HEK293T (cell line): ENCODE measurements around the gene LMO7.
A peak's percentile ranks its signal among the peaks of the same experiment; 100 is the strongest.
"Not testable (repeated sequence)": the region's sequence is repeated elsewhere in the genome, so short reads cannot be mapped to it uniquely, and the experiment has no call there.

Source experiments
- CTCF ChIA-PET: fragments of 350-600 bp; formaldehyde crosslinking; extraction: SDS; loops from one replicate; lab custom pipeline; 2021; ENCODE audit warnings: antibody characterized with exemption, inconsistent platforms; lab: Yijun Ruan, JAX
- POLR2A ChIA-PET: fragments of 350-600 bp; formaldehyde crosslinking; extraction: SDS; loops from one replicate; lab custom pipeline; 2020; ENCODE audit warnings: antibody characterized with exemption, inconsistent platforms; lab: Yijun Ruan, JAX
- DNase-seq: peaks from one replicate; pipeline ENCODE4 v3.0.0; 2012; ENCODE audit warnings: mixed read lengths; ENCODE audit errors: extremely low spot score
- ARNT ChIP-seq: fragments of 450-650 bp; IDR thresholded peaks from 2 replicates; pipeline ENCODE4 v1.6.1; 2017; ENCODE audit warnings: mild to moderate bottlenecking
- BHLHE40 ChIP-seq: fragments of 450-650 bp; IDR thresholded peaks from 2 replicates; pipeline ENCODE4 v1.6.1; 2016; ENCODE audit warnings: mild to moderate bottlenecking, moderate library complexity, borderline replicate concordance
- CTBP1 ChIP-seq: fragments of 450-650 bp; IDR thresholded peaks from 2 replicates; pipeline ENCODE4 v1.6.1; 2016; ENCODE audit warnings: borderline replicate concordance
- ELF4 ChIP-seq: fragments of 450-650 bp; IDR thresholded peaks from 2 replicates; pipeline ENCODE4 v1.6.1; 2017; ENCODE audit warnings: antibody characterized with exemption
- FOXA1 ChIP-seq: fragments of 450-650 bp; IDR thresholded peaks from 2 replicates; pipeline ENCODE4 v1.6.1; 2016; ENCODE audit warnings: mild to moderate bottlenecking
- FOXK2 ChIP-seq: fragments of 450-650 bp; IDR thresholded peaks from 2 replicates; pipeline ENCODE4 v1.6.1; 2016; ENCODE audit warnings: mild to moderate bottlenecking
- FOXM1 ChIP-seq: fragments of 450-650 bp; IDR thresholded peaks from 2 replicates; pipeline ENCODE4 v1.6.1; 2017; ENCODE audit warnings: mild to moderate bottlenecking, borderline replicate concordance
- HDGF ChIP-seq: fragments of 450-650 bp; IDR thresholded peaks from 2 replicates; pipeline ENCODE4 v1.6.1; 2017; ENCODE audit warnings: antibody characterized with exemption, borderline replicate concordance
- L3MBTL2 ChIP-seq: fragments of 450-650 bp; conservative IDR thresholded peaks from 2 replicates; pipeline ENCODE4 v1.6.1; 2016; ENCODE audit warnings: mild to moderate bottlenecking
- LEF1 ChIP-seq: fragments of 450-650 bp; IDR thresholded peaks from 2 replicates; pipeline ENCODE4 v1.6.1; 2017; ENCODE audit warnings: mild to moderate bottlenecking, borderline replicate concordance
- NFRKB ChIP-seq: fragments of 450-650 bp; IDR thresholded peaks from 2 replicates; pipeline ENCODE4 v1.6.1; 2016; ENCODE audit warnings: mild to moderate bottlenecking, moderate library complexity
- SP1 ChIP-seq: fragments of 450-650 bp; IDR thresholded peaks from 2 replicates; pipeline ENCODE4 v1.6.1; 2017
- SUZ12 ChIP-seq: fragments of 450-650 bp; IDR thresholded peaks from 2 replicates; pipeline ENCODE4 v1.6.1; 2016; ENCODE audit warnings: mild to moderate bottlenecking
- TARDBP ChIP-seq: fragments of 450-650 bp; IDR thresholded peaks from 2 replicates; pipeline ENCODE4 v1.6.1; 2016
- ZNF384 ChIP-seq: fragments of 450-650 bp; IDR thresholded peaks from 2 replicates; pipeline ENCODE4 v1.6.1; 2016
- TF ChIP-seq, protein P1 (sequence below): fragments of 450-650 bp; IDR thresholded peaks from 2 replicates; pipeline ENCODE4 v1.6.1; 2016

The LMO7 gene

DNA sequence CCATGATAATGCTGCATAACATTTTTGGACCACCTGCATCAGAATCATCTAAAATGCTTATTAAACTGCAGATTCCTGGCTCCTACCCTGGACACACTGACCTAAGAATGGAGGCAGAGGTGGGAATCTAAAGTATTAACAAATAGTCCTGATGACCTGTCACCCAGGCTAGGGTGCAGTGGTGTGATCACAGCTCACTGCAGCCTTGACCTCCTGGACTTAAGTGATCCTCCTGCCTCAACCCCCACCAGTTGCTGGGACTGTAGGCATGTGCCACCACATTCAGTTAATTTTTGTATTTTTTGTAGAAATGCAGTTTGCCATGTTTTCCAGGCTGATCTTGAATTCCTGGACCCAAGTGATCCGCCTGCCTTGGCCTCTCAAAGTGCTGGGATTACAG lies 43.3 kb downstream of the LMO7 start:
- no peak for DNase-seq
- CTCF ChIA-PET, result interaction anchor here (6.5 kb wide), 1 partner anchor 16 kb away, joined by 34 read pairs; no protein-coding TSS in a partner anchor
- TF ChIP-seq SP1 (no peak), HDGF (no peak), BHLHE40 (no peak), FOXA1 (no peak), ELF4 (no peak), ARNT (no peak), L3MBTL2 (no peak), SUZ12 (no peak), ZNF384 (no peak), NFRKB (no peak), CTBP1 (no peak)
- TF ChIP-seq, protein P1, sequence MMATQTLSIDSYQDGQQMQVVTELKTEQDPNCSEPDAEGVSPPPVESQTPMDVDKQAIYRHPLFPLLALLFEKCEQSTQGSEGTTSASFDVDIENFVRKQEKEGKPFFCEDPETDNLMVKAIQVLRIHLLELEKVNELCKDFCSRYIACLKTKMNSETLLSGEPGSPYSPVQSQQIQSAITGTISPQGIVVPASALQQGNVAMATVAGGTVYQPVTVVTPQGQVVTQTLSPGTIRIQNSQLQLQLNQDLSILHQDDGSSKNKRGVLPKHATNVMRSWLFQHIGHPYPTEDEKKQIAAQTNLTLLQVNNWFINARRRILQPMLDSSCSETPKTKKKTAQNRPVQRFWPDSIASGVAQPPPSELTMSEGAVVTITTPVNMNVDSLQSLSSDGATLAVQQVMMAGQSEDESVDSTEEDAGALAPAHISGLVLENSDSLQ, result no peak
- POLR2A ChIA-PET, result no interaction called here

DNA sequence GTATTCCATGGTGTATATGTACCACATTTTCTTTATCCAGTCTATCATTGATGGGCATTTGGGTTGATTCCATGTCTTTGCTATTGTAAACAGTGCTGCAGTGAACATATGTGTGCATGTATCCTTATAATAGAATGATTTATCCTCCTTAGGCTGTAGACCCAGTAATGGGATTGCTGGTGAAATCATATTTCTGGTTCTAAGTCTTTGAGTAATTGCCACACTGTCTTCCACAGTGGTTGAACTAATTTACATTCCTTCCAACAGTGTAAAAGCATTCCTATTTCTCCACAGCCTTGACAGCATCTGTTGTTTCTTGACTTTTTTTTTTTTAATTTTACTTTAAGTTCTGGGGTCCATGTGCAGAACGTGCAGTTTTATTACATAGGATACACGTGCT lies 44.1 kb downstream of the LMO7 start:
- CTCF ChIA-PET, result interaction anchor here (1.9 kb wide), 1 partner anchor 16 kb away, joined by 7 read pairs; no protein-coding TSS in a partner anchor
- POLR2A ChIA-PET, result not testable (repeated sequence)

DNA sequence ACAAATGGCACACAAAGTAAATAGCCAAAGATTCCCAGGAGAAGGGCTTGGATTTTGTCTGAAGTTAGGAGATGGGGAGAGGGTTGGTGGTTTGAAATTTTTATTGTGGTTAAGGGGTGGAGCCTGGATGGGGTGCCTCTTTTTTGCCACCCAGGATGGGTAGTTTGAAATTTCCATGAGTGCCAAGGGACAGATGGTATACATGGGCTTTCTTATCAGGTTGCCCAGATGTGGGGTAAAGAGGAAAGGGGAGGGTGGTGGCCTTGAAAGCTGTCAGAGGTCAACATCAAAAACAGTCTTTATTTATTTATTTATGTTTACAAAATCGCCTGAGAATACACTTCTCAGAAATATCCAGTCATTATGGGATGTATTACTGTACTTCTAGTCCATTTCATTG lies 46.2 kb downstream of the LMO7 start:
- POLR2A ChIA-PET, result no interaction called here
- CTCF ChIA-PET, result interaction anchor here (0.6 to 1.9 kb wide), 3 partner anchors 14 to 180 kb away, joined by 3 to 10 read pairs (median 7); no protein-coding TSS in a partner anchor
- TF ChIP-seq L3MBTL2 (no peak), FOXK2 (no peak), FOXM1 (no peak), FOXA1 (no peak), CTBP1 (no peak), ZNF384 (no peak), TARDBP (no peak), HDGF (no peak), BHLHE40 (no peak), ELF4 (no peak), SP1 (no peak), NFRKB (no peak)
- TF ChIP-seq, protein P1, result no peak
- no peak for DNase-seq

More for the DNA sequence above, 44.1 kb downstream of the LMO7 start:
- DNase-seq, result not testable (repeated sequence)

- TF ChIP-seq FOXM1 (no peak), LEF1 (no peak), SP1 (no peak), TARDBP (no peak), SUZ12 (no peak), ARNT (no peak), FOXA1 (no peak), BHLHE40 (no peak), CTBP1 (no peak)
- ChIA-PET POLR2A (no interaction called here), CTCF (interaction anchor here (0.6 to 5.0 kb wide), 4 partner anchors 10 to 203 kb away, joined by 3 to 31 read pairs (median 4); partner anchors contain the start of gene TBC1D4)
- DNase-seq, result no peak
Observed at GRCh38 chr13:75685239-75685697, 49.1 kb downstream of the LMO7 start.

- DNase-seq, result peak; percentile 62
- POLR2A ChIA-PET, result no interaction called here
Observed at GRCh38 chr13:75687150-75687763, 51.1 kb downstream of the LMO7 start.

DNA sequence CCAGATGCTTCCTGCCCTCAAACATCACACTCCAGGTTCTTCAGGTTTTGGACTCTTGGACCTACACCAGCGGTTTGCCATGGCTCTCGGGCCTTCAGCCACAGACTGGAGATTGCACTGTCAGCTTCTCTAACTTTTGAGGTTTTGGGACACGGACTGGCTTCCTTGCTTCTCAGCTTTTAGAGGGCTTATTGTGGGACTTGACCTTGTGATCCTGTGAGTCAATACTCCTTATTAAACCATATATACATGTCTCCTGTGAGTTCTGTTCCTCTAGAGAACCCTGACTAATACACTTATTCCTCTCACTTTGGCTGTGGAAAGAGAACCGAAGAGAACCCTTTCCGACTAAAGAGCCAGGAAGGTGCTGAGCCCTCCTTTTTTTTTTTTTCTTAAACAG lies 53.6 kb downstream of the LMO7 start:
- CTCF ChIA-PET, result interaction anchor here (1.7 kb wide), 1 partner anchor 179 kb away, joined by 7 read pairs; no protein-coding TSS in a partner anchor

More at GRCh38 chr13:75687150-75687763, 51.1 kb downstream of the LMO7 start:
- no peak for TF ChIP-seq FOXK2
- CTCF ChIA-PET, result interaction anchor here (0.6 to 5.0 kb wide), 4 partner anchors 9 to 21 kb away, joined by 3 to 31 read pairs (median 3); no protein-coding TSS in a partner anchor

More for the DNA sequence above, 53.6 kb downstream of the LMO7 start:
- DNase-seq, result no peak
- POLR2A ChIA-PET, result no interaction called here
- TF ChIP-seq TARDBP (no peak), CTBP1 (no peak), LEF1 (no peak), L3MBTL2 (no peak), FOXA1 (no peak), ELF4 (no peak), FOXM1 (no peak), BHLHE40 (no peak), FOXK2 (no peak), NFRKB (no peak), ARNT (no peak), ZNF384 (no peak), HDGF (no peak), SP1 (no peak), SUZ12 (no peak)
- TF ChIP-seq, protein P1, result no peak
